CMK (cell line): ENCODE data around the gene CRKL.
"Not testable (repeated sequence)": the region's sequence is repeated elsewhere in the genome, so short reads cannot be mapped to it uniquely, and the experiment has no call there.

ENCODE experiments used
- DNase-seq: peaks from one replicate; pipeline ENCODE4 v3.0.0-alpha.2; 2010; ENCODE audit warnings: low read depth

The CRKL gene

GRCh38 chr22:20967697-20968211 is 50.5 kb downstream of the CRKL start:
- DNase-seq = no peak

- no peak for DNase-seq
Measured at GRCh38 chr22:20968281-20968977, 51.2 kb downstream of the CRKL start.

GRCh38 chr22:20970939-20971657 is 53.9 kb downstream of the CRKL start:
- no peak for DNase-seq

GRCh38 chr22:20972014-20972694 is 54.9 kb downstream of the CRKL start:
- DNase-seq = not testable (repeated sequence)

GRCh38 chr22:20972933-20973577 is 55.8 kb downstream of the CRKL start:
- no peak for DNase-seq

- no peak for DNase-seq
Measured at GRCh38 chr22:20973634-20974286, 56.6 kb downstream of the CRKL start.

GRCh38 chr22:20974336-20974955 is 57.2 kb downstream of the CRKL start:
- no peak for DNase-seq

- DNase-seq = no peak
Measured at GRCh38 chr22:20975541-20976290, 58.5 kb downstream of the CRKL start.

- no peak for DNase-seq
Measured at GRCh38 chr22:20976291-20976877, 59.2 kb downstream of the CRKL start.

- DNase-seq = no peak
Measured at GRCh38 chr22:20977019-20977418, 59.8 kb downstream of the CRKL start.

GRCh38 chr22:20977516-20978170 is 60.4 kb downstream of the CRKL start:
- no peak for DNase-seq

GRCh38 chr22:20978419-20978818 is 61.2 kb downstream of the CRKL start:
- no peak for DNase-seq

- DNase-seq = no peak
Measured at GRCh38 chr22:20979243-20979809, 62.1 kb downstream of the CRKL start.

GRCh38 chr22:20979940-20980453 is 62.8 kb downstream of the CRKL start:
- no peak for DNase-seq

- DNase-seq = no peak
Measured at GRCh38 chr22:20980523-20980922, 63.3 kb downstream of the CRKL start.

- DNase-seq = no peak
Measured at GRCh38 chr22:20980938-20981722, 63.9 kb downstream of the CRKL start.

- DNase-seq = peak; percentile 68
Measured at GRCh38 chr22:20981787-20982562, 64.8 kb downstream of the CRKL start, which contains the start of gene LZTR1. LZTR1 (plus strand) TSS chr22:20982297; CDS start chr22:20982372, 75 bp downstream.

GRCh38 chr22:20982563-20982882 is 65.3 kb downstream of the CRKL start:
- no peak for DNase-seq
